LNCaP clone FGC (cell line): ENCODE results near the gene LIMS2.

ENCODE experiments used
- DNase-seq: peaks from one replicate; pipeline ENCODE4 v3.0.0-alpha.2; 2011; ENCODE audit warnings: low read depth
- H3K4me3 ChIP-seq: 2 replicates; pipeline ENCODE4 v1.5.1; 2011; ENCODE audit warnings: mild to moderate bottlenecking, low read depth, low read length, control low read depth
- CTCF ChIP-seq: IDR thresholded peaks from 2 replicates; pipeline ENCODE4 v1.5.1; 2012; ENCODE audit warnings: mild to moderate bottlenecking; ENCODE audit not compliant: control insufficient read depth, insufficient read depth; ENCODE audit errors: extremely low read depth

Gene LIMS2

GRCh38 chr2:127648321-127648720, 27.0 kb downstream of the LIMS2 start:
- no peak overlapping the region for H3K4me3 ChIP-seq
- no peak for TF ChIP-seq CTCF
- no peak for DNase-seq

- DNase-seq: no peak
- H3K4me3 ChIP-seq: no peak overlapping the region
- TF ChIP-seq CTCF: no peak
These were observed 27.8 kb downstream of the LIMS2 start for GRCh38 chr2:127647242-127648190.

- no peak for DNase-seq
- H3K4me3 ChIP-seq: no peak overlapping the region
- no peak for TF ChIP-seq CTCF
These were observed 28.7 kb downstream of the LIMS2 start for GRCh38 chr2:127646487-127647241.

- no peak within 1 kb of the TSS for H3K4me3 ChIP-seq
- no peak for DNase-seq
- TF ChIP-seq CTCF: no peak
These were observed 29.7 kb downstream of the LIMS2 start, which contains the start of gene GPR17 for GRCh38 chr2:127645395-127646291. Gene GPR17, plus strand, starts transcription at chr2:127646153. Its CDS starts 4,583 bp downstream, at chr2:127650736.

DNA sequence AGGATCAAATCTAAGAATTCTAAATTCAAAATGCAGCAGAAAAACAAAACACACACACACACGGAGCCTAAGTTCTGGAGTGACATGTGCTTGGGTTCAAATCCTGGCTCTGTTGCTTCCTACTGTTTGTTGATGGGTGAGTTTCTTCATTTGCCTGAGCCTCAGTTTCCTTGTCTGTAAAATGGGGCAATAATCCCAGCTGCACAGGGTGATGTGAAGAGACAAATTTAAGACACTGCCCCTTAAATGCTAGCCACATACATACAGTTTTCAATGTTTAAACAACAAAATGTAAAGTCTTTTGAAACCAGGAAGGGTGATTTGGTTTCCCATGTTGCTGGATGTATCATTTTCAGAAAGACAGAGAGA, 30.3 kb downstream of the LIMS2 start:
- no peak for TF ChIP-seq CTCF
- H3K4me3 ChIP-seq: no peak overlapping the region
- no peak for DNase-seq
